Neural progenitor cell (in vitro differentiated cells): ENCODE results near the gene MYO6. TPM values are rescaled to one million over a fixed set of nuclear protein-coding genes. Genes with fewer than 3 reads are reported as not detected.

ENCODE experiments used
- DNase-seq: peaks from one replicate; pipeline ENCODE4 v3.0.0-alpha.2; 2016; ENCODE audit warnings: low spot score
- H2AFZ ChIP-seq: fragments of 200-600 bp; sonication (generic); replicated peaks from 2 replicates; pipeline ENCODE4 v1.6.1; 2016; ENCODE audit warnings: antibody characterized with exemption
- H3F3A ChIP-seq: fragments of 200-600 bp; sonication (generic); 2 replicates; pipeline ENCODE4 v1.6.1; 2016; ENCODE audit warnings: antibody characterized with exemption, low read depth
- H3K27ac ChIP-seq: fragments of 200-600 bp; sonication (generic); 2 replicates; pipeline ENCODE4 v1.5.1; 2016; ENCODE audit warnings: mild to moderate bottlenecking
- H3K27me3 ChIP-seq: fragments of 200-600 bp; sonication (generic); 2 replicates; pipeline ENCODE4 v1.6.1; 2016; ENCODE audit warnings: mild to moderate bottlenecking, moderate library complexity
- H3K36me3 ChIP-seq: fragments of 200-600 bp; sonication (generic); 2 replicates; pipeline ENCODE4 v1.5.1; 2016
- H3K4me1 ChIP-seq: fragments of 200-600 bp; sonication (generic); 2 replicates; pipeline ENCODE4 v1.6.1; 2016; ENCODE audit warnings: mixed run types
- H3K4me2 ChIP-seq: fragments of 200-600 bp; sonication (generic); 2 replicates; pipeline ENCODE4 v1.6.1; 2016
- H3K4me3 ChIP-seq: fragments of 200-600 bp; sonication (generic); 2 replicates; pipeline ENCODE4 v1.5.1; 2016
- H3K79me2 ChIP-seq: fragments of 200-600 bp; sonication (generic); 2 replicates; pipeline ENCODE4 v1.6.1; 2016; ENCODE audit warnings: low read depth
- H3K9ac ChIP-seq: fragments of 200-600 bp; sonication (generic); 2 replicates; pipeline ENCODE4 v1.6.1; 2016
- H3K9me3 ChIP-seq: fragments of 200-600 bp; sonication (generic); 2 replicates; pipeline ENCODE4 v1.5.1; 2016; ENCODE audit warnings: low read depth
- H4K20me1 ChIP-seq: fragments of 200-600 bp; sonication (generic); 2 replicates; pipeline ENCODE4 v1.6.1; 2016; ENCODE audit warnings: low read depth
- H3K27ac Mint-ChIP-seq: 3 replicates; pipeline ENCODE4 v1.8.0; 2021; ENCODE audit warnings: mixed read lengths
- H3K27me3 Mint-ChIP-seq: 2 replicates; pipeline ENCODE4 v1.8.0; 2022; ENCODE audit warnings: low read depth, mild to moderate bottlenecking, inconsistent platforms, moderate library complexity, mixed read lengths; ENCODE audit not compliant: insufficient read depth
- H3K36me3 Mint-ChIP-seq: 3 replicates; pipeline ENCODE4 v1.8.0; 2021; ENCODE audit warnings: mixed read lengths
- H3K4me1 Mint-ChIP-seq: 3 replicates; pipeline ENCODE4 v1.8.0; 2021; ENCODE audit warnings: mixed read lengths
- H3K4me3 Mint-ChIP-seq: 3 replicates; pipeline ENCODE4 v1.8.0; 2021; ENCODE audit warnings: mild to moderate bottlenecking, moderate library complexity, mixed read lengths
- H3K9me3 Mint-ChIP-seq: 3 replicates; pipeline ENCODE4 v1.8.0; 2020; ENCODE audit warnings: mixed read lengths
- EZH2 ChIP-seq: fragments of 200-600 bp; sonication (generic); IDR thresholded peaks from 2 replicates; pipeline ENCODE4 v1.6.1; 2017; ENCODE audit warnings: antibody characterized with exemption, mild to moderate bottlenecking, moderate library complexity
- EZH2phosphoT487 ChIP-seq: fragments of 200-600 bp; sonication (generic); IDR thresholded peaks from 2 replicates; pipeline ENCODE4 v1.6.1; 2017; ENCODE audit warnings: antibody characterized with exemption
- total RNA-seq: library from RNA; depleted of rRNA; stranded (reverse); fragments of >200 nt; gene quantifications from 2 replicates; pipeline ENCODE4 v1.2.3, GENCODE V29; 2015; ENCODE audit warnings: low replicate concordance
- TF ChIP-seq, protein P1 (sequence below): fragments of 200-600 bp; sonication (generic); IDR thresholded peaks from 2 replicates; pipeline ENCODE4 v1.5.1; 2017; ENCODE audit warnings: antibody characterized with exemption, mild to moderate bottlenecking

The MYO6 gene
- total RNA-seq, 1 donor from 2014 or later, result 23.0 TPM

DNA sequence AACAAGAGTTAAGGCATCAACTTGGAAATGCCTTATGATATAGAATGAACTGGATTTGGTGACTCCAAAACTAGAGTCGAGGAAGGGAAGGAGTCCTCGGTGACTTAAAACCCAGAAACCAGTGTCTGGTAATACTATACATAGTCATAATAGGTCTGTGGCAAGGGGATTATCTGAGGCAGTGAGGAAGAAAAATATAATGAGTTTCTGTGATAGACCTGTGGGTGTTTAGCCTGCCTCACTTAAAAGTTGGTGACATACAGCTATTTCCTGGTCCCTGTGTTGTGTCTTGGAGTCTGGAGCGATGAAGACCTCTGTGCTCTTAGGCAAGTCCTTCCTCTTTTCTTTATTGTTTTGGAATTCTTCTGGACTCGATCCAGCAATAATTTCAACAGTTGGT is 5.1 kb upstream of the MYO6 start:
- H3K4me2 ChIP-seq, result no peak overlapping the region
- no peak overlapping the region for H3K27ac ChIP-seq
- TF ChIP-seq, protein P1, sequence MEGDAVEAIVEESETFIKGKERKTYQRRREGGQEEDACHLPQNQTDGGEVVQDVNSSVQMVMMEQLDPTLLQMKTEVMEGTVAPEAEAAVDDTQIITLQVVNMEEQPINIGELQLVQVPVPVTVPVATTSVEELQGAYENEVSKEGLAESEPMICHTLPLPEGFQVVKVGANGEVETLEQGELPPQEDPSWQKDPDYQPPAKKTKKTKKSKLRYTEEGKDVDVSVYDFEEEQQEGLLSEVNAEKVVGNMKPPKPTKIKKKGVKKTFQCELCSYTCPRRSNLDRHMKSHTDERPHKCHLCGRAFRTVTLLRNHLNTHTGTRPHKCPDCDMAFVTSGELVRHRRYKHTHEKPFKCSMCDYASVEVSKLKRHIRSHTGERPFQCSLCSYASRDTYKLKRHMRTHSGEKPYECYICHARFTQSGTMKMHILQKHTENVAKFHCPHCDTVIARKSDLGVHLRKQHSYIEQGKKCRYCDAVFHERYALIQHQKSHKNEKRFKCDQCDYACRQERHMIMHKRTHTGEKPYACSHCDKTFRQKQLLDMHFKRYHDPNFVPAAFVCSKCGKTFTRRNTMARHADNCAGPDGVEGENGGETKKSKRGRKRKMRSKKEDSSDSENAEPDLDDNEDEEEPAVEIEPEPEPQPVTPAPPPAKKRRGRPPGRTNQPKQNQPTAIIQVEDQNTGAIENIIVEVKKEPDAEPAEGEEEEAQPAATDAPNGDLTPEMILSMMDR, result no peak
- TF ChIP-seq EZH2phosphoT487 (no peak), EZH2 (no peak)
- no peaks in the 10 kb centered on the region for H3K79me2 ChIP-seq
- Mint-ChIP-seq H3K9me3 (no peaks in the 10 kb centered on the region), H3K4me1 (peaks cover 3% of the 10 kb centered on the region), H3K4me3 (no peak overlapping the region), H3K27ac (no peak overlapping the region), H3K27me3 (peaks cover 4% of the 10 kb centered on the region), H3K36me3 (no peaks in the 10 kb centered on the region)
- H4K20me1 ChIP-seq, result no peaks in the 10 kb centered on the region
- H3K4me1 ChIP-seq, result peaks cover 6% of the 10 kb centered on the region
- H3K36me3 ChIP-seq, result no peaks in the 10 kb centered on the region
- no peaks in the 10 kb centered on the region for H3K9me3 ChIP-seq
- H3K27me3 ChIP-seq, result peaks cover 11% of the 10 kb centered on the region
- peaks cover 6% of the 10 kb centered on the region for H3F3A ChIP-seq
- no peak overlapping the region for H3K4me3 ChIP-seq
- DNase-seq, result no peak
- no peak overlapping the region for H3K9ac ChIP-seq
- no peak overlapping the region for H2AFZ ChIP-seq

DNA sequence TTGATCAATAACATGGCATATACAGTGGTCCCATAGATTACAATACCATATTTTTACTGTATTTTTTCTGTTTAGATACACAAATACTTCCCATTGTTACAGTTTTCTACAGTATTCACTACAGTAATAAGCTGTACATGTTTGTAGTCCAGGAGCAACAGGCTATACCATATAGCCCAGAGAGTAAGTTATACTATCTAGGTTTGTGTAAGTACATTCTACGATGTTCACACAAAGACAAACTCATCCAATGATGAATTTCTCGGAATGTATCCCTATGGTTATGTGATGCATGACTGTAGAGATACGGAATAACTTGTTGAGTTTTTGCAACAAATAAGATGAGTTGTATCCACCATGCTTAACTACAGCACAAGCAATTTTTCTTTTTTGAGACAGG is 3.6 kb upstream of the MYO6 start:
- no peak for DNase-seq

GRCh38 chr6:75746221-75746620 is 2.8 kb upstream of the MYO6 start:
- Histone ChIP-seq H3K4me2 (no peak overlapping the region), H3K4me3 (no peak overlapping the region), H3K79me2 (peaks cover 19% of the 10 kb centered on the region), H3K27ac (no peak overlapping the region), H3K27me3 (peaks cover 18% of the 10 kb centered on the region), H3F3A (peaks cover 12% of the 10 kb centered on the region), H3K36me3 (no peaks in the 10 kb centered on the region), H3K9me3 (no peaks in the 10 kb centered on the region), H4K20me1 (peaks cover 4% of the 10 kb centered on the region), H2AFZ (no peak overlapping the region), H3K9ac (no peak overlapping the region), H3K4me1 (peaks cover 6% of the 10 kb centered on the region)
- no peak for TF ChIP-seq EZH2phosphoT487
- no peak for TF ChIP-seq EZH2
- TF ChIP-seq, protein P1, result no peak
- Mint-ChIP-seq H3K36me3 (no peaks in the 10 kb centered on the region), H3K27me3 (peaks cover 4% of the 10 kb centered on the region), H3K4me3 (no peak overlapping the region), H3K9me3 (no peaks in the 10 kb centered on the region), H3K27ac (no peak overlapping the region), H3K4me1 (peaks cover 6% of the 10 kb centered on the region)
- peak; percentile 18 for DNase-seq

More for the DNA sequence above, 3.6 kb upstream of the MYO6 start:
- no peaks in the 10 kb centered on the region for H3K36me3 Mint-ChIP-seq
- Histone ChIP-seq H3K9ac (no peak overlapping the region), H3K9me3 (no peaks in the 10 kb centered on the region), H2AFZ (no peak overlapping the region), H3K4me2 (no peak overlapping the region), H3K27me3 (peaks cover 18% of the 10 kb centered on the region), H3K4me3 (no peak overlapping the region), H3K27ac (no peak overlapping the region), H3K36me3 (no peaks in the 10 kb centered on the region), H3F3A (peaks cover 12% of the 10 kb centered on the region), H4K20me1 (no peaks in the 10 kb centered on the region), H3K4me1 (peaks cover 6% of the 10 kb centered on the region), H3K79me2 (peaks cover 11% of the 10 kb centered on the region)
- TF ChIP-seq, protein P1, result no peak
- no peak for TF ChIP-seq EZH2
- no peak for TF ChIP-seq EZH2phosphoT487
- no peak overlapping the region for H3K4me3 Mint-ChIP-seq
- no peak overlapping the region for H3K27ac Mint-ChIP-seq
- H3K27me3 Mint-ChIP-seq, result peaks cover 4% of the 10 kb centered on the region
- peaks cover 6% of the 10 kb centered on the region for H3K4me1 Mint-ChIP-seq
- no peaks in the 10 kb centered on the region for H3K9me3 Mint-ChIP-seq
